Loucy (cell line): Measurements from ENCODE around the gene ANKS3.

ENCODE experiments used
- EZH2phosphoT487 ChIP-seq: fragments of 200-600 bp; IDR thresholded peaks from 2 replicates; pipeline ENCODE4 v1.6.1; 2018; ENCODE audit warnings: antibody characterized with exemption, mild to moderate bottlenecking, moderate library complexity, borderline replicate concordance
- TF ChIP-seq, protein P1 (sequence below): fragments of 200-600 bp; sonication (generic); conservative IDR thresholded peaks from 2 replicates; pipeline ENCODE4 v1.5.1; 2014; ENCODE audit warnings: mild to moderate bottlenecking, antibody characterized with exemption, low read length

DNA sequence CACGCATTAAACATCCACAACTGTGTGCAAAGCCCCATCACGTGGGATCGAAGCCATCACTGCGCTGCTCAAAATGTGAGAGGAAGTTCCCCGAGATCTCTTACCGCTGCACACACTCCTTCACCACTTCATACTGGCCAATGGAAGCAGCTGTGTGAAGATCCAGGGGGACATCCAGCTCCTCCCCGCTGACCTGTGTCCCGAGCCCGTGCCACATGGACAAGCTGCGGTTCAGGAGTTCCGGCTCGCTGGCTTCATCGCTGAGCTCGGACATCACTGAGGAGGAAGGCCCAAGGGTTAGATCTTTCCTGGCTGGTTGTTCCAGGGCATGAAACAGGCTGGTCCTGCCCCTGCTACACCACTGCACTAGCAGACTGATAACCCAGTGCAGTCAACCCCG, 4.2 kb downstream of the ANKS3 start:
- TF ChIP-seq, protein P1, sequence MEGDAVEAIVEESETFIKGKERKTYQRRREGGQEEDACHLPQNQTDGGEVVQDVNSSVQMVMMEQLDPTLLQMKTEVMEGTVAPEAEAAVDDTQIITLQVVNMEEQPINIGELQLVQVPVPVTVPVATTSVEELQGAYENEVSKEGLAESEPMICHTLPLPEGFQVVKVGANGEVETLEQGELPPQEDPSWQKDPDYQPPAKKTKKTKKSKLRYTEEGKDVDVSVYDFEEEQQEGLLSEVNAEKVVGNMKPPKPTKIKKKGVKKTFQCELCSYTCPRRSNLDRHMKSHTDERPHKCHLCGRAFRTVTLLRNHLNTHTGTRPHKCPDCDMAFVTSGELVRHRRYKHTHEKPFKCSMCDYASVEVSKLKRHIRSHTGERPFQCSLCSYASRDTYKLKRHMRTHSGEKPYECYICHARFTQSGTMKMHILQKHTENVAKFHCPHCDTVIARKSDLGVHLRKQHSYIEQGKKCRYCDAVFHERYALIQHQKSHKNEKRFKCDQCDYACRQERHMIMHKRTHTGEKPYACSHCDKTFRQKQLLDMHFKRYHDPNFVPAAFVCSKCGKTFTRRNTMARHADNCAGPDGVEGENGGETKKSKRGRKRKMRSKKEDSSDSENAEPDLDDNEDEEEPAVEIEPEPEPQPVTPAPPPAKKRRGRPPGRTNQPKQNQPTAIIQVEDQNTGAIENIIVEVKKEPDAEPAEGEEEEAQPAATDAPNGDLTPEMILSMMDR, result no peak
- TF ChIP-seq EZH2phosphoT487, result no peak
